Measurements from ENCODE around the gene COASY. TPM values are rescaled to one million over a fixed set of nuclear protein-coding genes. Genes with fewer than 3 reads are reported as not detected.

Gene COASY
- total and polyA plus RNA-seq, 4 donors: 18.2 to 78.1 (median 51.7) TPM

DNA sequence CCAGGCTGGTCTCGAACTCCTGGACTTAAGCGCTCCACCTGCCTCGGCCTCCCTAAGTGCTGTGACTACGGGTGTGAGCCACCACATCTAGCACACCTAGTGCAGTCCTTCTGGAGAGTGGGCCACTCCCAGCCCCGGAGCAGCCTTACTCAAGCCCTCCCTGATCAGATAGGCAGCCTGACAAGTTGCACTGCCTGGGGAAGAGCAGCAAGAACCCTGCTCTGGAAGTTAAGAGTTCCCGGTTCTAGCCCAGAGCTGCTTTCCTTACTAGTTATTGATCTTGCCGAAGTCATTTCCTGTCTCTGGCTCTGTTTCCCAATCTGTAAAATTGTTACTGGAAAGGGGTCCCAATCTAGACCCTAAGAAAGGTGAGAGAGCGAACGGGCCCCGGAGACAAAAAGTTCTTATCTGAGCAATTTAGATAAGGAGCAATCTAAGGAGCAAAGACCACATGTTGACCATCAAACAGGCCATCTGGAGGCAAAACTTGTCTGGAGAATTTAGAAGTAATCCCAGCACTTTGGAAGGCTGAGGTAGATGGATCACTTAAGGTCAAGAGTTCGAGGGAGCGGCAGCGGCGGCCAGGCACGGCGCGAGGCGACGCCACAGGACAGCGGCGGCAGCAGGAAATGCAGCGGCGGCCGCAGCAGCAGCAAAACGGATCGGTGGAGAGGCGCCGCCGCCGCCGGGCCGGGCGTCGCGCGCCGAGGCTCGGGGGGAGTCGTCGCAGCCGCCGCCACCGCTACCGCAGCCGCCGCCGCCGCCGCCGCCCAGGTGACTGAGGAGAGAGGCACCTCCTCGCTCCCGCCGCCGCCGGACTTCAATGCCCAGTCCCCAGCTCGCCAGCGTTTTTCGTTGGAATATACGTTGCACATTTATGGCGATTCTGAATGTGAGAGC is 30.2 kb upstream of the COASY start:
- TF ChIP-seq, protein P1, sequence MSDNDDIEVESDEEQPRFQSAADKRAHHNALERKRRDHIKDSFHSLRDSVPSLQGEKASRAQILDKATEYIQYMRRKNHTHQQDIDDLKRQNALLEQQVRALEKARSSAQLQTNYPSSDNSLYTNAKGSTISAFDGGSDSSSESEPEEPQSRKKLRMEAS (IDR thresholded peaks at IDR 0.05): no peak
- TF ChIP-seq JUND (IDR thresholded peaks at IDR 0.05) (no peak), RXRA (IDR thresholded peaks at IDR 0.05) (peak; percentile 34 to 58), SP1 (IDR thresholded peaks at IDR 0.05) (peak; percentile 46), YY1 (IDR thresholded peaks at IDR 0.05) (no peak), HNF4G (IDR thresholded peaks at IDR 0.05) (no peak), RAD21 (IDR thresholded peaks at IDR 0.05) (peak; percentile 12 to 46), EGR1 (IDR thresholded peaks at IDR 0.05; ENCODE audit: low read depth in 2 of 2) (no peak), NR2F2 (IDR thresholded peaks at IDR 0.05) (peak; percentile 49)
- TF ChIP-seq, protein P2, sequence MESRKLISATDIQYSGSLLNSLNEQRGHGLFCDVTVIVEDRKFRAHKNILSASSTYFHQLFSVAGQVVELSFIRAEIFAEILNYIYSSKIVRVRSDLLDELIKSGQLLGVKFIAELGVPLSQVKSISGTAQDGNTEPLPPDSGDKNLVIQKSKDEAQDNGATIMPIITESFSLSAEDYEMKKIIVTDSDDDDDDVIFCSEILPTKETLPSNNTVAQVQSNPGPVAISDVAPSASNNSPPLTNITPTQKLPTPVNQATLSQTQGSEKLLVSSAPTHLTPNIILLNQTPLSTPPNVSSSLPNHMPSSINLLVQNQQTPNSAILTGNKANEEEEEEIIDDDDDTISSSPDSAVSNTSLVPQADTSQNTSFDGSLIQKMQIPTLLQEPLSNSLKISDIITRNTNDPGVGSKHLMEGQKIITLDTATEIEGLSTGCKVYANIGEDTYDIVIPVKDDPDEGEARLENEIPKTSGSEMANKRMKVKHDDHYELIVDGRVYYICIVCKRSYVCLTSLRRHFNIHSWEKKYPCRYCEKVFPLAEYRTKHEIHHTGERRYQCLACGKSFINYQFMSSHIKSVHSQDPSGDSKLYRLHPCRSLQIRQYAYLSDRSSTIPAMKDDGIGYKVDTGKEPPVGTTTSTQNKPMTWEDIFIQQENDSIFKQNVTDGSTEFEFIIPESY (IDR thresholded peaks at IDR 0.05): no peak
- TF ChIP-seq, protein P3, sequence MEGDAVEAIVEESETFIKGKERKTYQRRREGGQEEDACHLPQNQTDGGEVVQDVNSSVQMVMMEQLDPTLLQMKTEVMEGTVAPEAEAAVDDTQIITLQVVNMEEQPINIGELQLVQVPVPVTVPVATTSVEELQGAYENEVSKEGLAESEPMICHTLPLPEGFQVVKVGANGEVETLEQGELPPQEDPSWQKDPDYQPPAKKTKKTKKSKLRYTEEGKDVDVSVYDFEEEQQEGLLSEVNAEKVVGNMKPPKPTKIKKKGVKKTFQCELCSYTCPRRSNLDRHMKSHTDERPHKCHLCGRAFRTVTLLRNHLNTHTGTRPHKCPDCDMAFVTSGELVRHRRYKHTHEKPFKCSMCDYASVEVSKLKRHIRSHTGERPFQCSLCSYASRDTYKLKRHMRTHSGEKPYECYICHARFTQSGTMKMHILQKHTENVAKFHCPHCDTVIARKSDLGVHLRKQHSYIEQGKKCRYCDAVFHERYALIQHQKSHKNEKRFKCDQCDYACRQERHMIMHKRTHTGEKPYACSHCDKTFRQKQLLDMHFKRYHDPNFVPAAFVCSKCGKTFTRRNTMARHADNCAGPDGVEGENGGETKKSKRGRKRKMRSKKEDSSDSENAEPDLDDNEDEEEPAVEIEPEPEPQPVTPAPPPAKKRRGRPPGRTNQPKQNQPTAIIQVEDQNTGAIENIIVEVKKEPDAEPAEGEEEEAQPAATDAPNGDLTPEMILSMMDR (IDR thresholded peaks at IDR 0.05; ENCODE audit: low read depth, low read length, missing input control): peak; percentile 48
- Histone ChIP-seq H3K36me3 (ENCODE audit: control insufficient read depth in 4 of 4, insufficient read depth in 3 of 4, low read depth in 1 of 4, low read length in 3 of 4) (no peaks in the 10 kb centered on the region), H3K27me3 (ENCODE audit: control insufficient read depth in 4 of 4, insufficient read depth in 4 of 4, low read length in 3 of 4) (no peaks in the 10 kb centered on the region), H3K9me3 (ENCODE audit: control insufficient read depth in 4 of 4, low read length in 3 of 4) (no peaks in the 10 kb centered on the region), H3K9ac (ENCODE audit: low read depth in 1 of 2, low read length in 2 of 2) (peak overlapping the region in 1 of 2 donors; percentile 75), H3K27ac (ENCODE audit: low read depth in 1 of 2, low read length in 2 of 2) (peak overlapping the region; percentile 80 to 89), H3K4me3 (ENCODE audit: low read depth in 1 of 3, low read length in 3 of 3) (peak overlapping the region; percentile 11 to 55 (median 55)), H3K4me1 (ENCODE audit: control insufficient read depth in 4 of 4, insufficient read depth in 4 of 4, low read length in 3 of 4) (peaks cover 23 to 57% (median 44%) of the 10 kb centered on the region in 4 donors)
- DNase-seq (ENCODE audit: low spot score): peak; percentile 63
- 11% methylated on average over 60 of the region's 60 CpGs for WGBS

DNA sequence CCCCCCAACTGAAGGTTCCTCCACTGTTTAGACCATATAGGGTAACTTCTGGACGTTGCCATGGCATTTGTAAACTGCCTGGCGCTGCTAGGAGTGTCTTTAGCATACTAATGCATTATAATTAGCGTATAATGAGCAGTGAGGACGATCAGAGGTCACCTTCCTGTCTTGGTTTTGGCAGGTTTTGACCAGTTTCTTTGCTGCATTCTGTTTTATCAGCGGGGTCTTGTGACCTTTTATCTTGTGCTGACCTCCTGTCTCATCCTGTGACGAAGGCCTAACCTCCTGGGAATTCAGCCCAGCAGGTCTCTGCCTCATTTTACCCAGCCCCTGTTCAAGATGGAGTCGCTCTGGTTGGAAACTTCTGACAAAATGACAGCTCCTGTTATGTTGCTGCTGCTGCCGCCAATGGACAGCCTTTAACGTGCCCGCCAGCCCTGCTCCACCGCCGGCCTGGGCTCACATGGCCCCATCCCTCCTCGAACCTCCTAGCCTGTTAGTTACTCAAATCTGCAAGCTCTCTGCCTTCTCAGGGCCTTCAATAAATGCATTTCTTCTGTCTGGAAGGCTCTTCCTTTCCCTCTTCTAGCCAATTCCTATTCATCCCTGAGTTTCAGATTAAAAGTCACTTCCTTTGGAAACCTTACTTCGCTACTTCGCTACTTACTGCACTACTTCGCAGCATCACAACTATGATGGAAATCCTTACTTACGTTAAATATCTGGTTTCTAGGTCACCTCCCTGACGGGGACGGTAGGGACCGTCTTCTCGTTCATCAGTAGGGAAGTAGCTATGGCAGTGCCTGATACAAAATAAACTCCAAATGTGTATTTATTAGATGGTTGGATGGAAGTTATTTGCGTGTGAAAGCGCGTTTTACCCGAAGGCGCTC is 26.5 kb upstream of the COASY start:
- Histone ChIP-seq H3K9ac (ENCODE audit: low read depth in 1 of 2, low read length in 2 of 2) (peak overlapping the region; percentile 72 to 96), H3K36me3 (ENCODE audit: control insufficient read depth in 4 of 4, insufficient read depth in 3 of 4, low read depth in 1 of 4, low read length in 3 of 4) (peaks cover 0 to 8% (median 6%) of the 10 kb centered on the region in 4 donors), H3K27ac (ENCODE audit: low read depth in 1 of 2, low read length in 2 of 2) (peak overlapping the region; percentile 91 to 96), H3K4me1 (ENCODE audit: control insufficient read depth in 4 of 4, insufficient read depth in 4 of 4, low read length in 3 of 4) (peaks cover 13 to 44% (median 34%) of the 10 kb centered on the region in 4 donors), H3K4me3 (ENCODE audit: low read depth in 1 of 3, low read length in 3 of 3) (peak overlapping the region; percentile 59 to 80 (median 70)), H3K27me3 (ENCODE audit: control insufficient read depth in 4 of 4, insufficient read depth in 4 of 4, low read length in 3 of 4) (no peaks in the 10 kb centered on the region), H3K9me3 (ENCODE audit: control insufficient read depth in 4 of 4, low read length in 3 of 4) (no peaks in the 10 kb centered on the region)
- 38% methylated on average over 26 of the region's 26 CpGs for WGBS
- DNase-seq (ENCODE audit: low spot score): no peak
- TF ChIP-seq SP1 (IDR thresholded peaks at IDR 0.05) (peak; percentile 21), FOXA2 (IDR thresholded peaks at IDR 0.05) (no peak)
